Measurements from ENCODE around the gene NPY1R.

Gene NPY1R

GRCh38 chr4:163279713-163280112 is 52.7 kb downstream of the NPY1R start:
- DNase-seq (ENCODE audit: low read depth, low spot score), result no peak

DNA sequence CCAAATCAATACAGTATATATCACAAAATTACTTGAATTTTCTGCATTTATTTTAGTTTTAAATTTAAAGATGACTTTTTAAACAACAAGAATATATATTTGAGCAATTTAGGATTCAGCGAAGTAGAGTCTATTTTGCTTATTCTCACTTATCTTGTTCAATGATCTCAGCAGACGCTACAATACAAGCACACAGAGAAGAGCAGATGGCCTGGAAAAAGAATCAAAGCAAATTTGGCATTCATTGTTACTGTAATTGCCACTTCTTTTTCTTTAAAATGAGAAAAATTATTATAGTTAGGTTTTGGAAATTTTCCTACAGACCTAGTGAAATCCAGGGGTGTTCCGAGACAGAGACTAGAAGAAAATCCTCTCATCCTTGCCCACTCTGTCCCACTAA is 57.5 kb downstream of the NPY1R start:
- DNase-seq (ENCODE audit: low read depth, low spot score), result no peak

Data from iPS DF 19.7 (cell line).